Activated gamma-delta T cell (primary cell): ENCODE measurements around the gene ZFP14.
A peak's percentile ranks its signal among the peaks of the same experiment; 100 is the strongest.

Source experiments
- DNase-seq: peaks from one replicate; lab custom pipeline; 2025; lab: John Stamatoyannopoulos, UW
- total RNA-seq, 2 donors: gene quantifications; one replicate each; lab custom pipeline; 2026; lab: John Stamatoyannopoulos, UW

ZFP14 gene
- total RNA-seq: 45.3 to 52.0 reads per million in 2 donors

- peak; percentile 82 for DNase-seq
These were observed at the start of gene ZFP14 for GRCh38 chr19:36378625-36379509. TSS of gene ZFP14 (minus strand) at chr19:36379201. CDS start at chr19:36367892, 11,309 bp downstream.

- no peak for DNase-seq
These were observed 44.9 kb upstream of the ZFP14 start for GRCh38 chr19:36423925-36424324.

- DNase-seq: no peak
These were observed 42.9 kb upstream of the ZFP14 start for GRCh38 chr19:36421749-36422481.

- DNase-seq: no peak
These were observed 42.2 kb upstream of the ZFP14 start for GRCh38 chr19:36420961-36421748.

GRCh38 chr19:36418287-36419001, 39.4 kb upstream of the ZFP14 start, which contains the start of gene ZFP82:
TSS of gene ZFP82 (minus strand) at chr19:36418644. CDS start at chr19:36409789, 8,855 bp downstream.
- DNase-seq: peak; percentile 54

DNA sequence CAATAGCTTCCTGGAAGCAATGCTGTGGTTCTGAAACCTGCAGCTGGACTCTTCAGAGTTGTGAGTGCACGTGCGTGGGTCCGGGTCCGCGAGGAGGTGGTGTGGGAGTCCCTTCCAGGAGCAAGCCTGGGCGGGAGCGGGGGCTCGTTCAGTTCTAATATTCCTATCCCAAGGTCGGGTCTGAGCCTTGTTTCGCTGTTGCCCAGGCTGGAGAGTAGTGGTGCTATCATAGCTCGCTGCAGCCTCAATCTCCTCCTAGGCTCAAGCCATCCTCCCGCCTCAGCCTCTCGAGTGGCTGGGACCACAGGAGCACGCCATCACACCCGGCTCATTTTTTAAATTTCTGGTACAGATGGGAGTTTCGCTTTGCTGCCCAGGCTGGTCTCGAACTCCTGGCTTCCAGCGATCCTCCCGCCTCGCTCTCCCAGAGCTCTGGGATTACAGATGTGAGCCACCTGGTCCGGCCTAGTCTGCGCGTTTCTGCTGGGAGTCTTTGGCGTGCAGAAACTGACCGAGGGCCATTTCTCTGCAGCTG, 38.8 kb upstream of the ZFP14 start:
- DNase-seq: no peak

DNA sequence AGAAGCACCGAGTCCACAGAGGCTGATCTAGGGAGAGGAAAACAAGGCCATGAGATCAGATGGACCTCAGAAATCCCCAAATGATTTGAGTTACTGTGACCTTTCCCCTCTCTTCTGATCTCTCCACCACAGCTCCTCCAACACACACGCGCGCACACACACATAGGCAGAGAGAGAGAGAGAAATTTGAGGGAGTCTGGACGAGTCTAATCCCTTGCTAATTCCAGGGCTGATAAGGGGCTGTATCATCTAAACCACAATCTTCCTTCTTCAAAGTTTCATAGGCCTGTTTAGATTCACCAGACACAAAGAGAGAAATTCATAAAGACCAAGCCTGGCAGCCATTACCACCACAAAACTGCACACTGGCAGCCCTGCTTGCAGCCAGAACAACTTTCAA, 30.8 kb upstream of the ZFP14 start:
- no peak for DNase-seq

- DNase-seq: no peak
These were observed 29.1 kb upstream of the ZFP14 start for GRCh38 chr19:36408101-36408500.

GRCh38 chr19:36404498-36404897, 25.5 kb upstream of the ZFP14 start:
- DNase-seq: no peak

DNA sequence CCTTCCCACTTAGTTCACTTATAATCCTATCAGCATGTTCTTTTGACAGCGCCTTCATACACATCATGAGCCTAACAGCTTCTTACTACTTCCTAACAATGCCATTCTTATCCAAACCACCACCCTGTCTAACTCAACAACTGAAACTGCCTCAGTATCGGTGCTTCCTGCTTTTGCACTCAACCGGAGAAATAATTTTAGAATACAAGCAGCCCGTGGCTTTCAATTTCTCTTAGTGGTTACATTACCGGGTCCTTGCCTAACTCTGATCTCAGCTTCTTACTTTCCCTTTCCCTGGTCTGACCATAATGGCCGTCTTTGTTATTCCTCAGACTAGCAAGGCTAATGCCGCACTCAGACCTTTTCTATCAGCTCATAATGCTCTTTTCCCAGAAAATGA, 22.5 kb upstream of the ZFP14 start:
- no peak for DNase-seq

DNA sequence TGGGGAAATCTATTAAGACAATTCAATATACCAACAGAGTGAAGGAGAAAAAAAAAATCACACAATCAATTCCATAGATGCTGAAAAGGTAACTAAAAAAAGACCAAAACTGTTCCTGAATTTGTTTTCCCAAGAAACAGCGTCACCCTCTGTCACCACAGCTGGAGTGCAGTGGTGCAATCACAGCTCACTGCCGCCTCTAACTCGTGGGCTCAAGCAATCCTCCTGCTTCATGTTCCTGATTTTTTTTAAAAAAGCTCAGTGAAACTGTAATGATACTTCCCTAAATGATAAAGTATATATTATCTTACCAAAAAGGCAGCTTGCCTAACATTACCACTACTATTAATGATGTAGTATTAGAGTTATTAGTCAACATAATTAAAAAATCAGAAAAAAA, 19.6 kb upstream of the ZFP14 start:
- no peak for DNase-seq

DNA sequence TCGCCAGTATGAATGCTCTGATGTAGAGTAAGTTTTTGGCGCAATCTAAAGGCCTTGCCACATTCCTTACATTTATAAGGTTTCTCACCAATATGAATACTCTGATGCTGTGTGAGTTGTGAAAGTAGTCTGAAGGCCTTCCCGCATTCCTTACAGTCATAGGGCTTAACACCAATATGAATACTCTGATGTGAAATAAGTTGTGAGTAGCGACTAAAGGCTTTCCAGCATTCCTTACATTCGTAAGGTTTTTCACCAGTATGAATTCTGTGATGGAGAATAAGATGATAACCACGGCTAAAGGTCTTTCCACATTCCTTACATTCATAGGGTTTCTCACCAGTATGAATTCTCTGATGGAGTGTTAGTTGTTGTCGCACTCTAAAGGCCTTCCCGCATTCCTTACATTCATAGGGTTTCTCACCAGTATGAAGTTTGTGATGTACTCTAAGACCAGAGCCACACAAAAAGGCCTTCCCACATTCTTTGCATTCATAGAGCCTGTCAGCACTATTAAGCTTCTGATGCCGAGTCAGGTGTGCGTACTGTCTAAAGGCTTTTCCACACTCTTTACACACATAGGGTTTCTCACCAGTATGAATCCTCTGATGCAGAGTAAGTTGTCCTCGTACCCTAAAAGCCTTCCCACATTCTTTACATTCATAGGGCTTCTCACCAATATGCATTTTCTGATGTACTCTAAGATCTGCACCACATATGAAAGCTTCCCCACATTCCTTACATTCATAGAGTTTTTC, 14.1 kb upstream of the ZFP14 start:
- no peak for DNase-seq

DNA sequence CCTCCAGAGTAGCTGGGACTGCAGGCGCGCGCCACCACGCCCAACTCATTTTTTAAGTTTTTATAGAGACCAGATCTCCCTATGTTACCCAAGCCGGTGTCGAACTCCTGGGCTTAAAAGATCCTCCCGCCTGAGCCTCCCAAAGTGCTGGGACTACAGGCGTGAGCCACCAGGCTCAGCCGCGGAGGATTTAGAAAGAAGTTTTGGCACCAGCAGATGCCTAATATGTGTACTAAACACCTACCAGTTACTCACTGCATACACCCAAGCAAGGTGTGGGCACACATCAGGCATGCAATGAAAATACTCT, 464 bp upstream of the ZFP14 start:
- DNase-seq: no peak

- DNase-seq: no peak
These were observed 1.3 kb downstream of the ZFP14 start for GRCh38 chr19:36377541-36378178.

- no peak for DNase-seq
These were observed 5.3 kb downstream of the ZFP14 start for GRCh38 chr19:36373638-36374156.

GRCh38 chr19:36371886-36372285, 7.1 kb downstream of the ZFP14 start:
- DNase-seq: no peak

GRCh38 chr19:36363845-36364244, 15.2 kb downstream of the ZFP14 start:
- DNase-seq: no peak

DNA sequence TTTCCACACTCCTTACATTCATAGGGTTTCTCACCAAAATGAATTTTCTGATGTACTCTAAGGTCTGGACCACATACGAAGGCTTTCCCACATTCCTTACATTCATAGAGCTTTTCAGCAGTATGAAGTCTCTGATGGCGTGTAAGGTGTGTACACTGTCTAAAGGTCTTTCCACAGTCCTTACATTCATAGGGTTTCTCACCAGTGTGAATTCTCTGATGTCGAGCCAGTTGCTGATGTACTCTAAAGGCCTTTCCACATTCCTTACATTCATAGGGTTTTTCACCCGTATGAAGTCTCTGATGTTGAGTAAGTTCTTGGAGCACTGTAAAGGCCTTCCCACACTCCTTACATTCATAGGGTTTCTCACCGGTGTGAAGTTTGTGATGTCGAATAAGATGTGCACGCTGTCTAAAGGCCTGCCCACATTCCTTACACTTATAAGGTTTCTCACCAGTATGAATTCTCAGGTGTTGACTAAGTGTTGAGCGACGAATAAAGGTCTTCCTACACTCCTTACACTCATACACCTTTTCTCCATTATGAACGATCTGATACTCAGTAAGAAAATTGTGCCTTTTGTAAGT, 38.1 kb downstream of the ZFP14 start:
- DNase-seq: no peak
